ENCODE data around the gene OGDH.

GRCh38 chr7:44716205-44716604 is 109.8 kb downstream of the OGDH start:
- no peak for TF ChIP-seq FOXP2 (optimal IDR thresholded peaks at IDR 0.05; ENCODE audit: control extremely low read depth, extremely low read length, insufficient read depth)
- TF ChIP-seq EZH2 (IDR thresholded peaks at IDR 0.05) = no peak
